ENCODE results near the gene PARD3.

Gene PARD3

GRCh38 chr10:34109952-34110702, 705.0 kb downstream of the PARD3 start:
- no peak for DNase-seq

GRCh38 chr10:34109495-34109894, 705.6 kb downstream of the PARD3 start:
- no peak for DNase-seq

- no peak for DNase-seq
Observed at GRCh38 chr10:34107626-34108516, 707.2 kb downstream of the PARD3 start.

- DNase-seq = no peak
Observed at GRCh38 chr10:34106356-34106885, 708.7 kb downstream of the PARD3 start.

GRCh38 chr10:34104829-34105572, 710.1 kb downstream of the PARD3 start:
- no peak for DNase-seq

GRCh38 chr10:34102893-34103506, 712.1 kb downstream of the PARD3 start:
- no peak for DNase-seq

GRCh38 chr10:34102237-34102673, 712.8 kb downstream of the PARD3 start:
- peak in 2 of 51 donors; percentile 15 to 40 for DNase-seq

GRCh38 chr10:34101001-34101400, 714.1 kb downstream of the PARD3 start:
- DNase-seq = no peak

- DNase-seq = no peak
Observed at GRCh38 chr10:34098821-34099567, 716.1 kb downstream of the PARD3 start.

GRCh38 chr10:34097682-34098081, 717.4 kb downstream of the PARD3 start:
- DNase-seq = no peak

- no peak for DNase-seq
Observed at GRCh38 chr10:34094961-34095360, 720.1 kb downstream of the PARD3 start.

GRCh38 chr10:34094146-34094696, 720.9 kb downstream of the PARD3 start:
- DNase-seq = no peak

- no peak for DNase-seq
Observed at GRCh38 chr10:34092891-34093290, 722.2 kb downstream of the PARD3 start.

- no peak for DNase-seq
Observed at GRCh38 chr10:34091635-34092195, 723.4 kb downstream of the PARD3 start.

- no peak for DNase-seq
Observed at GRCh38 chr10:34089253-34089652, 725.8 kb downstream of the PARD3 start.

- DNase-seq = no peak
Observed at GRCh38 chr10:34088208-34088794, 726.8 kb downstream of the PARD3 start.

GRCh38 chr10:34087095-34087418, 728.0 kb downstream of the PARD3 start:
- DNase-seq = no peak

GRCh38 chr10:34083567-34083966, 731.5 kb downstream of the PARD3 start:
- no peak for DNase-seq

GRCh38 chr10:34081948-34082347, 733.1 kb downstream of the PARD3 start:
- no peak for DNase-seq

Data from hypothalamus (tissue), 51 donors.